Hepatocyte (in vitro differentiated cells): ENCODE results near the gene ODF4.

Experiments
- EZH2 ChIP-seq: fragments of 200-600 bp; sonication (generic); IDR thresholded peaks from 2 replicates; pipeline ENCODE4 v1.6.1; 2016; ENCODE audit warnings: antibody characterized with exemption, mild to moderate bottlenecking, borderline replicate concordance
- EZH2phosphoT487 ChIP-seq: fragments of 200-600 bp; sonication (generic); IDR thresholded peaks from one replicate; pipeline ENCODE4 v1.6.1; 2018; ENCODE audit warnings: antibody characterized with exemption, mild to moderate bottlenecking, low read depth, moderate library complexity; ENCODE audit not compliant: unreplicated experiment, severe bottlenecking
- TF ChIP-seq, protein P1 (sequence below): fragments of 200-600 bp; sonication (generic); IDR thresholded peaks from 2 replicates; pipeline ENCODE4 v1.5.1; 2016; ENCODE audit warnings: antibody characterized with exemption, mild to moderate bottlenecking; ENCODE audit not compliant: poor library complexity

DNA sequence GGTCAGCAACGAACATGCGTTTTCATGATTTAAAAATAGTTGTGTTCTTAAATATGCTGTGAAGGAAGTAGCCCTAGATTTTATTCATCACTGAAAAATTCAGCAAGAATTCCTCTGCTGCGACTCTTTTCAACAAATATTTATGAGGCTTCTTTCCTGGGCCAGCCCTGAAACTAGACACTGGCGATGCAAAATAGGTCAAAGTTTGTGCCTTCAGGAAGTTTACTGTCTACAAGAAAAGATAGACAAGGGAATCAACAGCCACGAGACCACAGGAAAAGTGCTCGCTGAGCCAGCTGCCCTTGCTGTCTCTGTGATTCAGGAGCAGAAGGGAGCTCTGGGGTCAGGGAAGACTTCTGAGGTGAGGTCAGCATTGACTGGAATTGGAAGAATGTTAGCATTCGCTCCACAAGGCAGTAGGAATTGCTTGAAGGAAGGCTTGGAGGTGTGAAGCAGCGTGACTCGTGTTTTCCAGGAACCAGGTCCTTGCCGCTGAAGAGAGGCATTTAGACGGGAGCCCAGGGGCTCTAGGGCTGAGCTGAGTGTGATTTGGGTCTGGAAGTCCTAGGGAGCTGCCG lies 45.2 kb downstream of the ODF4 start:
- TF ChIP-seq, protein P1, sequence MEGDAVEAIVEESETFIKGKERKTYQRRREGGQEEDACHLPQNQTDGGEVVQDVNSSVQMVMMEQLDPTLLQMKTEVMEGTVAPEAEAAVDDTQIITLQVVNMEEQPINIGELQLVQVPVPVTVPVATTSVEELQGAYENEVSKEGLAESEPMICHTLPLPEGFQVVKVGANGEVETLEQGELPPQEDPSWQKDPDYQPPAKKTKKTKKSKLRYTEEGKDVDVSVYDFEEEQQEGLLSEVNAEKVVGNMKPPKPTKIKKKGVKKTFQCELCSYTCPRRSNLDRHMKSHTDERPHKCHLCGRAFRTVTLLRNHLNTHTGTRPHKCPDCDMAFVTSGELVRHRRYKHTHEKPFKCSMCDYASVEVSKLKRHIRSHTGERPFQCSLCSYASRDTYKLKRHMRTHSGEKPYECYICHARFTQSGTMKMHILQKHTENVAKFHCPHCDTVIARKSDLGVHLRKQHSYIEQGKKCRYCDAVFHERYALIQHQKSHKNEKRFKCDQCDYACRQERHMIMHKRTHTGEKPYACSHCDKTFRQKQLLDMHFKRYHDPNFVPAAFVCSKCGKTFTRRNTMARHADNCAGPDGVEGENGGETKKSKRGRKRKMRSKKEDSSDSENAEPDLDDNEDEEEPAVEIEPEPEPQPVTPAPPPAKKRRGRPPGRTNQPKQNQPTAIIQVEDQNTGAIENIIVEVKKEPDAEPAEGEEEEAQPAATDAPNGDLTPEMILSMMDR, result no peak
- TF ChIP-seq EZH2phosphoT487 (no peak), EZH2 (no peak)
